OCI-M1 (cell line): ENCODE data around the gene KRTAP5-4.
"Not testable (repeated sequence)": the region's sequence is repeated elsewhere in the genome, so short reads cannot be mapped to it uniquely, and the experiment has no call there.

Source experiments
- DNase-seq: peaks from one replicate; lab custom pipeline; 2025; lab: John Stamatoyannopoulos, UW

The KRTAP5-4 gene

GRCh38 chr11:1622086-1622485 is at the start of gene KRTAP5-4:
Gene KRTAP5-4, minus strand, starts transcription at chr11:1622138. Its CDS starts 45 bp downstream, at chr11:1622093.
- no peak for DNase-seq

GRCh38 chr11:1671658-1672057 is 49.7 kb upstream of the KRTAP5-4 start:
- DNase-seq = no peak

DNA sequence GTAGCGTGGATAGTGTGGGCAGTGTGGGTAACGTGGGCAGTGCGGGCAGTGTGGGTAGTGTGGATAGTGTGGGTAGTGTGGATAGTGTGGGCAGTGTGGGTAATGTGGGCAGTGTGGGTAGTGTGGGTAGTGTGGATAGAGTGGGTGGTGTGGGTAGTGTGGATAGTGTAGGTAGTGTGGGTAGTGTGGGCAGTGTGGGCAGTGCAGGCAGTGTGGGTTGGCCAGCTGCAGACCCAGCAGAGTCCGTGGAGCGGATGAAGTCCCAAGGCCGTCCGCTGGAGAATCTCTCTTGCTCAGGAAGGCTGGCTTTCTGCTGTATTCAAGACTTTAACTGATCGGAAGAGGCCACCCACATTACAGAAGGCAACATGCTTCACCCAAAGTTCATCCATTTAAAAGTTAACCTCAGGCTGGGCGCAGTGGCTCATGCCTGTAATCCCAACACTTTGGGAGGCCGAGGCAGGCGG is 49.0 kb upstream of the KRTAP5-4 start:
- DNase-seq = no peak

GRCh38 chr11:1670457-1670856 is 48.5 kb upstream of the KRTAP5-4 start:
- not testable (repeated sequence) for DNase-seq

DNA sequence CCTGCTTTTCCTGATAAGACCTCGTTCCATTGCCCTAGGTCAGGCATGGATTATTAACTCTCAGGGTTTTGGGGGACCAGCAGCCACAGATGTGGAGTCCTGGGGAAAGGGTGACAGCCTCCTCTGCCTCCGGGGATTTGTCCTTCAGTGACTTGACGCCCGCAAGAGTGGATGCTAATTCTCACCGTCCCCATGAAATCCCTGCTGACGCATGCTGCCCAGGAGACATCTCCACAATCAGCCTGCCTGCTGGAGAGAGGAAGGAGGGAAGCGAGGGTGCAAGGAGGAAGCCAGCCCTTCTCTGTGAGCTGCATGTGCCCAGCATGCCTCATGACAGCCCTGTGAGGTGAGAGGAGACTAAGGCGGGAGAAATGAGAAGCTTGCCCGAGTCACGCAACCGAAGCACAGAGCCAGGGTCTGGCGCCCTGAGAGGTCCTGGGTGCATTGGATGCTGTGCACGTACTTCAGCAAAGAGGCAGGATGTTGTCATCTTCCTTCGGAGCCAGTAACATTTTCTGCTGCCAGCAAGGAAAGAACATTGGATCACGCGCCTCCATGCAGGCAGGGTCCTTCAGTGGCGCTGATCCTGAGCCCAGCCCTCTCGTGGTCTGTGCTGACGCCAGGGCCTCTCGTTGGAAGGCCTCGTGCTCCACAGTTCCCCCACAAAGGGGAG is 47.7 kb upstream of the KRTAP5-4 start:
- no peak for DNase-seq

- no peak for DNase-seq
Observed at GRCh38 chr11:1668911-1669473, 47.1 kb upstream of the KRTAP5-4 start.

DNA sequence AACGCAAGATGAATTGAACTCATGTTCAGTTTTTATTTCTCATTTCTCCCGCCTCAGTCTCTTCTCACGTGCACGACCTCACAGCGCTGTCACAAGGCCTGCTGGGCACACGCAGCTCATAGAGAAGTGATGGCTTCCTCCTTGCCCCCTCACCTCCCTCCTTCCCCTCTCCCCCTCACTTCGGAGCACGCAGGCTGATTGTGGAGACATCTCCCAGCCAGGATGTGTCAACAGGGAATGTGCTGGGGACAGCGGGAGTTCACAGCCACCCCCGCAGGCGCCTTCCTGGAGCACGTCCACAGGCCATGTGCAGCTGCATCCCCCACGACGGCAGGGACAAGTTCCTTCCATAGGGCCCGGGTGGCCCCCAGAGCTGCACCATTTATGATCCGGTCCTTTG is 46.0 kb upstream of the KRTAP5-4 start:
- no peak for DNase-seq

DNA sequence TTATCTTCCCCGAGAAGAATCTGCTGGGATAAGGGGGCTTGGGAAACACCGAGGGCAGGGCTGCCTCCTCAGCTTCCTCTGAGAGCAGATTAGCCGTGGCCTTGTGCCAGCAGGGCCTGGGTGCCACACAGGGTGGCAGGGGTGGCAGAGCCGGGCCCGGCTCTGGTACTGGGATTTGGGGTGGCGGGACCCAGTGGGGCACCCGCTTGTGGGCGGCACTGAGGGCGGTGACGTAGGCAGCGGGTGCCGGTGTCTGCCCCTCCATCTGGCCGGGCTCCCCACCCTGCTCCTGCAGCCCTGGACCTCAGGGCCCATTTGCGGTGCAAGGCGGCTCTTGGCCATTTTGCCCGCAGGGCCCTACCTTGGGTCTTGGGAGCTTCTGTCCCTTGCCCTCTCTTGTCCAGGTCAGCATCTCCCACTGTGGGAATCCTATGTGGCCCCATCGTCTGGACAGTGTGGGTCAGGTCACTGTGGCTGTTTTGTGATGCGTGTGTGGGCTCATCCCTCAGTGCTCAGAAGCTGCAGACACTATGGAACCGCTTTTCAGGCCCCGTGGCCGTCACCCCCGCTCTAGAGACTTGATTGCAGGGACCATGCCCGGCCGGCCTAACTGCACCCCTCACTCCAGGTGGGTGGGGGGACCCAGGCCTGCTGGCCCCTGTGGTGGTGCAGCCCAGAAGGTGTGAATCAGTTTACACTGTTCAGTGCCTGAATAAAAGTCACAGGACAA is 45.3 kb upstream of the KRTAP5-4 start:
- DNase-seq = no peak

DNA sequence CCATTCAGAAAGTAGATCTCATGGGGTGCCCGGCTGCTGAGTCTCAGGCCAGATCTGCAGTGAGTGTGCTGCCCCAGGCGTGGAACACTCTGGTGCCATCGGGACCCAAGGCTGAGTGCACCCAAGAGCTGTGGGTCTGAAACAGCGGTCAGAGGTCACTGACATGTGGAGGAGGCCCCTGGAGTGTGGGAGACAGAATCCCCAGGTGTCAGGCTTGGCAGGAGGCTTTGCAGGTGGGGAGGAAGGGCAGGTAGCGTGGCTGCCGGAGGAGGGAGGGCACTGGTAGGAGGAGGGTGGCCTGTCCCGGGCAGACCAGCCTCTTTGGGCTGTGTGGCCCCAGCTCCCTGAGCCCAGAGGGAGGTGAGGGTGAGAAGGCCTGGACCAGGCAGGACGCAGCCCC is 43.4 kb upstream of the KRTAP5-4 start:
- DNase-seq = no peak

GRCh38 chr11:1662699-1663283 is 40.9 kb upstream of the KRTAP5-4 start:
- DNase-seq = not testable (repeated sequence)

DNA sequence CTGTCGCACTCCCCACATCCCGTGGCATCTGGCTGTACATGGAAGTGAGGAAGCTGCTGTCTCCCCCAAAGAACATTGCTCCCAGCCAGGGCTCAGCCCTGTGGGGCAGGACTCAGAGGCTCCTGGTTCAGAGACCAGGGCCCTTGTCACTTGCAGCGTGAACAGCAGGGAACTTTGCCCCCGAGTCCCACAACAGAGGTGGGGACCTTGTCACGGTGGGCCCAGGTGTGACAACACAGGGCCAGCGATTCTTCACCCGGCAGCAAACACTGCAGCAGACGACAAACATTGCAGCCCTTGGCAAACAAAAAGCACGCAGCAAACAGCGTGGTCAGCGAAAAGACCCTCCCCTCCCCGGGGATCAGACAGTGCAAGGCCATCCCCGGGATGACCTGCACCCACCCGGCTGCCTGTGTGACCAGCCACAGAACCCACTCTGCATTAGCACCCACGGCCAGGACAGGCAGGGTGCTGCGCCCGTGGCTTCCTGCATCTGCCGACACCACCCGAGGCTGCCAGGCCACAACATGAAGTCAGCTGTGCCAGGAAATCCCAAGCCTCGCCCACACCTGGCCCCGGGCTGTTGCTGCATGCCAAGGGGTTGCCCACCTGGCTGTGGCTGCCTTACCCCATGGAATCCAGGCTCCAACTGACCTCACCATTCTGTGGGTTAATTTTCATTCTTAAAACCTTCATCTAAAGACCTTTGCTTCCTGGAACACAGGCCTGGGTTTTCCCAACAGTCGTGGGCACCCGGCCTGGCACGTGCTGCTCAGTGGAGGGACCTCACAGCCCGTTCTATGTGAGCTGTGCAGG is 39.7 kb upstream of the KRTAP5-4 start:
- DNase-seq = not testable (repeated sequence)

- no peak for DNase-seq
Observed at GRCh38 chr11:1660111-1660867, 38.4 kb upstream of the KRTAP5-4 start.

DNA sequence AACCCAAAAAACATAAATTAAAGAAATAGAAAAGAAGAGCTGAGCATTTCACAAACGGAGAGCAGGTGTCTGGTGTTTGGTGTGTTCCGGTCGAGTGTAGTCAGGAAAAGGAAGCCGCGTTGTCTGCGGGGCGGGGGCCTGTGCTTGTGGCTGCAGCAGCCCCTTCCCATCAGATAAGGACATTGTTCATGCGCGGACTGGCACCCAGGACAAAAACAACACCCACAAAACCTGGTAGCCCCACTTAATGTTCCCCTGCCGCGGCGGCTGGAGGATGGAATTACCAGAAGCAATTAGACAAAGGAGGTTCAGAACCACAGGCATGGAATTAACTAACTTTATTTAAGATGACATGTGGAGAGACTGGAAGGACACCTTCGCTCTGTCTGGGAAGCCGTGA is 37.6 kb upstream of the KRTAP5-4 start:
- DNase-seq = no peak

DNA sequence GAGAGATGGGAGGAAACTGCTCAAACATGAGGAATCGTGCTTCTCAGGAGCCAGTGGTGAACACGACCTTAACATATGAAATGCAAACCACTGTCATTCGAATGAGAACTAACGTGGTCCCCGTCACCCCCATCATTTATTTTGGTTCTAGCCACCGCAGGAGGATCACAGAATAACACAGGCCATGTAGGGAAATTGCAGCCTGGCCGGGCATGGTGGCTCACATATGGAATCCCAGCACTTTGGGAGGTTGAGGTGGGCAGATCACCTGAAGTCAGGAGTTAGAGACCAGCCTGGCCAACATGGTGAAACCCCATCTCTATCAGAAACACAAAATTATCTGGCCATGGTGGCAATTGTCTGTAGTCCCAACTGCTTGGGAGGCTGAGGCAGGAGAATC is 34.7 kb upstream of the KRTAP5-4 start:
- DNase-seq = no peak

GRCh38 chr11:1656061-1656441 is 34.1 kb upstream of the KRTAP5-4 start:
- no peak for DNase-seq

GRCh38 chr11:1655168-1656060 is 33.5 kb upstream of the KRTAP5-4 start:
- DNase-seq = no peak

DNA sequence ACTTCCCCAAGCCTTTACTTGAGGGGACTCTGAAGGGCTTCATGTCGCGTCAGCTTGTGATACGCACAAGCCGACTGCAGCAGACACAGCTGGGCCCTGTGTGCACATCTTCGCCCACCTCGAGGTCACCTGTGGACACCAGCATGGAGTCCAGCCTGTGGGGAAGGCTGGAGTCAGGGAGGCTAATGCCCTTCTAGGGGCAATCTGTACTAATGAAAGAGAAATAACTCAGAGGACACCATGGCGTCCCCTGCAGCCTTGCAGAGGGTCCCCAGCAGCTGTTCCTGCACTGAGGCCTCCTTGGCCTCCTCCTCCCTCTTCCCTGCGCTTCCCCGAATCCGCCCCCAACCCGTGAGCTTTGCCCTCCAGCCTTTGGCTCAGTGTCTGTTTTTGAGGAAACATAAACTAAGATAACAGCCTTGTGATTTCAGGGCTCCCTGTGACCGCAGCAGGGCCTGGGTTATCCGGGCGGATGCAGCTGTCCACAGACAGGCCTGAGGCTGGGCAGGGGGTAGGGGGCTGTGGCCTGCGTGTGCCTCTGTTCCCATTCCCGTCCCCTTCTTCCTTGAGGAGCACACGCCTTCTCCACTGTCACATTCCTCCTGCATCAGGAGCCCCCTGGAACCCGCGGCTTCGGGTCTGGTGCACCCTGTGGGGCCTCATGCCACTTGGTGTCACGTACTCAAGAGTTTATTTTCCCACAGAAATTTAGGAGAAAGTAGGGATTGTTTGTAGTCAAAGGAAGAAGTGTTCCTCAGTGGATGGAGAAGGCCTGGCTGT is 32.6 kb upstream of the KRTAP5-4 start:
- peak; percentile 64 for DNase-seq

DNA sequence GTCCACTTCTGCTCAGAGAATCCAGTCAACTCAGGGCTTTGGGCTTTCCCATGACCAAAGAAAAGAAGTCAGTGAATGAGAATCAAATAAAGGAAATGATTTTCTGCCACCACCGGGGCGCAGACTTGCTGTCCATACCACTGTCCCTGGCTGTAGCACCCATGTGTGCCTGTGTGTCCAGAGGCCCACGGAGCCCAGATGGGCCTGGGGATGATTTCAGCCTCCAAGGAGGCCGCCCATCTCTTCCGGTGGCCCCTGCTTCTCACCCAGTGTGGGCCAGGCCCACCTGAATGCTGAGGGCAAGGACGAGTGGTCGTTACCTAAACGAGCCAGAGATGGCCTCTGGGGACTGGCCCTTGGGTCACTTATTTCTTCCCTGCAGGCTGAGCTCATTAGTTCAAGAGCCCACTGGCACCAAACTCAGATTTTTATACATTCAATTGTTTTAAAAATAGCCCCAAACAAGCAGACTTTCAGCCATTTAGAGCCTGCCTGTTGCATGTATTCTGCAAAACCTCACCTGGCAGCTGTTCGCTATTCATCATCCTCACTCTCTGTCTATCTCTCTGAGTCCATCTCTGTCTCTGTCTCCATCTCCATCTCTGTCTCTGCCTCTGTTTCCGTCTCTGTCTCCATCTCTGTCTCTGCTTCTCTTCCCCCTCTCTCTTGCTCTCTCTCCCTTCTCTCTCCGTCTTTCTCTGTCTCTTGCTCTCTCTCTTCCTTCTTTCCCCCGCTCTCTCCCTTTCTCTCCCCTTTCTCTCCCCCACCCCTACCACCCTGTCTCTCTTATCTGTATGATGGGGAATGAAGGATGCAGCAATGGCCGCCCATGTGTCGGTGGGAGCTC is 31.8 kb upstream of the KRTAP5-4 start:
- DNase-seq = no peak
